CD14-positive monocyte (primary cell): ENCODE results near the gene INPP4B. TPM values are rescaled to one million over a fixed set of nuclear protein-coding genes. Genes with fewer than 3 reads are reported as not detected.

Experiments
- DNase-seq, 3 donors: peaks; one replicate each; pipeline ENCODE4 v3.0.0-alpha.2; 2011 to 2022
- H2AFZ ChIP-seq: 2 replicates; pipeline ENCODE4 v1.6.0; 2012; ENCODE audit warnings: mild to moderate bottlenecking, low read depth, low read length, inconsistent platforms; ENCODE audit not compliant: insufficient read depth, poor library complexity, severe bottlenecking
- H3K27ac ChIP-seq, 2 donors: 1 replicate in 1 of 2; 2 replicates in 1 of 2; pipeline ENCODE4 v1.5.1; 2012 to 2013; ENCODE audit warnings: low read length in 2 of 2, control low read depth in 1 of 2, inconsistent platforms in 1 of 2, low read depth in 1 of 2, mild to moderate bottlenecking in 1 of 2
- H3K27me3 ChIP-seq, 2 donors: one replicate each; pipeline versions ENCODE4 v1.6.0 to v1.6.1; 2011 to 2013; ENCODE audit warnings: low read length in 2 of 2; ENCODE audit not compliant: control insufficient read depth in 2 of 2, insufficient read depth in 2 of 2
- H3K36me3 ChIP-seq, 2 donors: replicated peaks in 1 of 2; 1 replicate in 1 of 2; 2 replicates in 1 of 2; pipeline versions ENCODE4 v1.5.1 to v1.6.1; 2012 to 2013; ENCODE audit warnings: low read length in 2 of 2, control low read depth in 1 of 2, inconsistent platforms in 1 of 2, mild to moderate bottlenecking in 1 of 2; ENCODE audit not compliant: insufficient read depth in 2 of 2, control insufficient read depth in 1 of 2
- H3K4me1 ChIP-seq, 2 donors: 1 replicate in 1 of 2; 2 replicates in 1 of 2; pipeline versions ENCODE4 v1.5.1 to v1.6.1; 2012 to 2013; ENCODE audit warnings: low read length in 2 of 2, control low read depth in 1 of 2, inconsistent platforms in 1 of 2, mild to moderate bottlenecking in 1 of 2, moderate library complexity in 1 of 2; ENCODE audit not compliant: insufficient read depth in 2 of 2, control insufficient read depth in 1 of 2
- H3K4me2 ChIP-seq: replicated peaks from 2 replicates; pipeline ENCODE3; 2012; ENCODE audit warnings: low read length, moderate library complexity, mild to moderate bottlenecking; ENCODE audit not compliant: poor library complexity, severe bottlenecking; ENCODE audit errors: extremely low read depth
- H3K4me3 ChIP-seq, 3 experiments: fragments of 200-600 bp in 1 of 3; sonication (generic) in 1 of 3; replicated peaks in 1 of 3; 1 replicate in 2 of 3; 2 replicates in 1 of 3; pipeline ENCODE4 v1.5.1; 2011 to 2013; ENCODE audit warnings: low read length in 3 of 3, mild to moderate bottlenecking in 3 of 3, control low read depth in 2 of 3, low read depth in 2 of 3, inconsistent platforms in 1 of 3, moderate library complexity in 1 of 3
- H3K79me2 ChIP-seq: 2 replicates; pipeline ENCODE4 v1.6.0; 2012; ENCODE audit warnings: mild to moderate bottlenecking, control low read depth, inconsistent platforms, low read length, moderate library complexity; ENCODE audit not compliant: insufficient read depth
- H3K9ac ChIP-seq: 2 replicates; pipeline ENCODE4 v1.6.0; 2017; ENCODE audit warnings: low read length, mild to moderate bottlenecking; ENCODE audit not compliant: insufficient read depth, poor library complexity, severe bottlenecking
- H3K9me3 ChIP-seq, 2 donors: replicated peaks in 1 of 2; 1 replicate in 1 of 2; 2 replicates in 1 of 2; pipeline versions ENCODE4 v1.5.1 to v1.6.1; 2012 to 2013; ENCODE audit warnings: low read length in 2 of 2, control low read depth in 1 of 2; ENCODE audit not compliant: control insufficient read depth in 1 of 2, insufficient read depth in 1 of 2
- H4K20me1 ChIP-seq: 2 replicates; pipeline ENCODE4 v1.6.0; 2012; ENCODE audit warnings: mild to moderate bottlenecking, low read length, control low read depth, moderate library complexity; ENCODE audit not compliant: insufficient read depth
- H3K27ac Mint-ChIP-seq, 7 donors: one replicate each; pipeline ENCODE4 v1.8.0; 2020; ENCODE audit warnings: mild to moderate bottlenecking in 7 of 7, mixed read lengths in 7 of 7, moderate library complexity in 6 of 7, inconsistent platforms in 2 of 7
- H3K27me3 Mint-ChIP-seq, 3 donors: one replicate each; pipeline ENCODE4 v1.8.0; 2021 to 2022; ENCODE audit warnings: low read depth in 3 of 3, mild to moderate bottlenecking in 3 of 3, mixed read lengths in 3 of 3, moderate library complexity in 3 of 3, inconsistent platforms in 1 of 3
- H3K36me3 Mint-ChIP-seq, 2 donors: one replicate each; pipeline ENCODE4 v1.8.0; 2020; ENCODE audit warnings: mixed read lengths in 2 of 2, inconsistent platforms in 1 of 2, mild to moderate bottlenecking in 1 of 2
- H3K4me1 Mint-ChIP-seq: one replicate; pipeline ENCODE4 v1.8.0; 2020; ENCODE audit warnings: mild to moderate bottlenecking, mixed read lengths
- H3K4me3 Mint-ChIP-seq, 2 donors: one replicate each; pipeline ENCODE4 v1.8.0; 2020; ENCODE audit warnings: mild to moderate bottlenecking in 2 of 2, mixed read lengths in 2 of 2, moderate library complexity in 1 of 2
- H3K9me3 Mint-ChIP-seq, 7 donors: one replicate each; pipeline ENCODE4 v1.8.0; 2020 to 2022; ENCODE audit warnings: mixed read lengths in 7 of 7, mild to moderate bottlenecking in 6 of 7, moderate library complexity in 6 of 7, inconsistent platforms in 2 of 7
- CTCF ChIP-seq: fragments of 200-600 bp; IDR thresholded peaks from one replicate; pipeline ENCODE4 v1.8.0; 2022; ENCODE audit warnings: antibody characterized with exemption, mild to moderate bottlenecking
- WGBS: methylation state at CpG from one replicate; pipeline ENCODE4 v1.1.5; 2013; ENCODE audit warnings: missing lambda C conversion rate; ENCODE audit not compliant: insufficient coverage; 5-methylcytosine and 5-hydroxymethylcytosine counted together
- intact Hi-C, 2 donors: fragments of 100-400 bp; cut with micrococcal nuclease; formaldehyde crosslinking; loops; one replicate each; pipeline versions ENCODE4 v1.15.0 to v1.15.1; 2023
- polyA plus RNA-seq, 3 donors: library from polyadenylated mRNA; depleted of rRNA in 1 of 3; unstranded in 2 of 3; stranded (reverse) in 1 of 3; fragments of 300-500 nt in 2 of 3; fragments of >200 nt in 1 of 3; fragmentation: Illumina TruSeq in 2 of 3; gene quantifications; 1 replicate in 2 of 3; 2 replicates in 1 of 3; pipeline ENCODE4 v1.2.3, GENCODE V29; 2012 to 2021

The INPP4B gene
- polyA plus RNA-seq, 3 donors: 0.13 to 0.38 (median 0.22) TPM

GRCh38 chr4:142554412-142554811 lies 291.7 kb downstream of the INPP4B start:
- H3K27ac Mint-ChIP-seq: no peak overlapping the region
- no peaks in the 10 kb centered on the region for H3K79me2 ChIP-seq
- no peaks in the 10 kb centered on the region for H3K9me3 ChIP-seq
- no peak overlapping the region for H3K4me3 ChIP-seq
- no peak overlapping the region for H3K9ac ChIP-seq
- H3K9me3 Mint-ChIP-seq: peaks cover 0 to 2% (median 0%) of the 10 kb centered on the region in 7 donors
- H3K36me3 ChIP-seq: no peaks in the 10 kb centered on the region
- no peak overlapping the region for H2AFZ ChIP-seq
- H3K4me1 Mint-ChIP-seq: peaks cover 3% of the 10 kb centered on the region
- H3K4me2 ChIP-seq: no peak overlapping the region
- TF ChIP-seq CTCF: no peak
- no peak for DNase-seq
- no peaks in the 10 kb centered on the region for H3K4me1 ChIP-seq
- intact Hi-C loops: no loop called here
- no CpG with 5 or more reads among the region's 1 CpG for WGBS
- H4K20me1 ChIP-seq: no peaks in the 10 kb centered on the region
- no peaks in the 10 kb centered on the region for H3K27me3 ChIP-seq
- H3K27ac ChIP-seq: no peak overlapping the region
- H3K36me3 Mint-ChIP-seq: no peaks in the 10 kb centered on the region
- H3K27me3 Mint-ChIP-seq: no peaks in the 10 kb centered on the region
- H3K4me3 Mint-ChIP-seq: no peak overlapping the region

- H4K20me1 ChIP-seq: no peaks in the 10 kb centered on the region
- H3K36me3 ChIP-seq: no peaks in the 10 kb centered on the region
- Mint-ChIP-seq H3K4me3 (no peak overlapping the region), H3K36me3 (no peaks in the 10 kb centered on the region), H3K4me1 (peaks cover 3% of the 10 kb centered on the region), H3K9me3 (peaks cover 0 to 2% (median 0%) of the 10 kb centered on the region in 7 donors), H3K27me3 (no peaks in the 10 kb centered on the region), H3K27ac (no peak overlapping the region)
- TF ChIP-seq CTCF: no peak
- WGBS: 100% methylated on average over 1 of the region's 6 CpGs
- no peak overlapping the region for H3K4me2 ChIP-seq
- no peak overlapping the region for H3K4me3 ChIP-seq
- H3K79me2 ChIP-seq: no peaks in the 10 kb centered on the region
- H3K9ac ChIP-seq: no peak overlapping the region
- H3K9me3 ChIP-seq: no peaks in the 10 kb centered on the region
- no peaks in the 10 kb centered on the region for H3K27me3 ChIP-seq
- H3K4me1 ChIP-seq: no peaks in the 10 kb centered on the region
- H2AFZ ChIP-seq: no peak overlapping the region
- no peak overlapping the region for H3K27ac ChIP-seq
- no peak for DNase-seq
- intact Hi-C loops: no loop called here
Observed at GRCh38 chr4:142551517-142552305, 294.4 kb downstream of the INPP4B start.
